Activated CD8-positive, alpha-beta memory T cell treated with anti-CD3 and anti-CD28 coated beads for 36 hours (primary cell): Measurements from ENCODE around the gene GDPD5. TPM values are rescaled to one million over a fixed set of nuclear protein-coding genes. Genes with fewer than 3 reads are reported as not detected.

Experiments
- CTCF ChIA-PET: fragments of 350-600 bp; sonication (Branson Sonifier 250); formaldehyde crosslinking; loops from one replicate; lab custom pipeline; 2021; ENCODE audit warnings: antibody characterized with exemption; lab: Charles Lee
- POLR2A ChIA-PET: fragments of 350-600 bp; sonication (Branson Sonifier 250); formaldehyde crosslinking; loops from one replicate; lab custom pipeline; 2021; ENCODE audit warnings: antibody characterized with exemption; lab: Charles Lee
- total RNA-seq, 2 experiments: library from RNA; stranded (reverse); gene quantifications; one replicate each; pipeline ENCODE4 v1.2.3, GENCODE V29; 2021

GDPD5 gene
- total RNA-seq, 2 experiments from 2014 or later = 7.2 to 7.3 TPM

GRCh38 chr11:75447415-75447814 lies 78.3 kb downstream of the GDPD5 start:
- CTCF ChIA-PET = no interaction called here

GRCh38 chr11:75445315-75445953 lies 80.3 kb downstream of the GDPD5 start:
- ChIA-PET CTCF (interaction anchor here (0.7 to 8.3 kb wide), 16 partner anchors 11 to 169 kb away, joined by 3 to 101 read pairs (median 4); partner anchors contain the start of gene GDPD5), POLR2A (no interaction called here)

More at GRCh38 chr11:75447415-75447814, 78.3 kb downstream of the GDPD5 start:
- POLR2A ChIA-PET = no interaction called here

GRCh38 chr11:75443043-75443442 lies 82.7 kb downstream of the GDPD5 start:
- POLR2A ChIA-PET = no interaction called here
- CTCF ChIA-PET = interaction anchor here (1.0 to 8.3 kb wide), 3 partner anchors 8 to 89 kb away, joined by 3 to 101 read pairs (median 3); no protein-coding TSS in a partner anchor

GRCh38 chr11:75442161-75442885 lies 83.4 kb downstream of the GDPD5 start:
- ChIA-PET POLR2A (no interaction called here), CTCF (interaction anchor here (0.6 to 8.3 kb wide), 3 partner anchors 9 to 90 kb away, joined by 3 to 101 read pairs (median 3); no protein-coding TSS in a partner anchor)

- ChIA-PET CTCF (interaction anchor here (0.6 to 8.3 kb wide), 2 partner anchors 84 to 90 kb away, joined by 3 to 101 read pairs; no protein-coding TSS in a partner anchor), POLR2A (no interaction called here)
These were observed 84.0 kb downstream of the GDPD5 start for GRCh38 chr11:75441804-75442132.

GRCh38 chr11:75440960-75441803 lies 84.6 kb downstream of the GDPD5 start:
- CTCF ChIA-PET = interaction anchor here (1.2 to 8.3 kb wide), 4 partner anchors 22 to 160 kb away, joined by 3 to 101 read pairs (median 4); no protein-coding TSS in a partner anchor

GRCh38 chr11:75439495-75440120 lies 86.1 kb downstream of the GDPD5 start:
- ChIA-PET POLR2A (no interaction called here), CTCF (interaction anchor here (1.2 to 8.3 kb wide), 2 partner anchors 37 to 93 kb away, joined by 3 to 101 read pairs; no protein-coding TSS in a partner anchor)

More at GRCh38 chr11:75440960-75441803, 84.6 kb downstream of the GDPD5 start:
- POLR2A ChIA-PET = no interaction called here

- ChIA-PET CTCF (interaction anchor here (8.3 kb wide), 1 partner anchor 93 kb away, joined by 101 read pairs; no protein-coding TSS in a partner anchor), POLR2A (no interaction called here)
These were observed 86.7 kb downstream of the GDPD5 start for GRCh38 chr11:75439026-75439425.

GRCh38 chr11:75437966-75438659 lies 87.6 kb downstream of the GDPD5 start:
- ChIA-PET CTCF (no interaction called here), POLR2A (no interaction called here)

GRCh38 chr11:75436806-75437205 lies 88.9 kb downstream of the GDPD5 start:
- ChIA-PET CTCF (no interaction called here), POLR2A (interaction anchor here (0.5 kb wide), 1 partner anchor 233 kb away, joined by 4 read pairs; no protein-coding TSS in a partner anchor)

GRCh38 chr11:75435571-75435925 lies 90.2 kb downstream of the GDPD5 start:
- POLR2A ChIA-PET = no interaction called here
- CTCF ChIA-PET = interaction anchor here (0.9 kb wide), 1 partner anchor 156 kb away, joined by 4 read pairs; no protein-coding TSS in a partner anchor

- POLR2A ChIA-PET = no interaction called here
- CTCF ChIA-PET = interaction anchor here (0.5 to 1.4 kb wide), 4 partner anchors 8 to 156 kb away, joined by 3 to 4 read pairs (median 4); no protein-coding TSS in a partner anchor
These were observed 90.7 kb downstream of the GDPD5 start for GRCh38 chr11:75434886-75435570.

GRCh38 chr11:75434051-75434450 lies 91.7 kb downstream of the GDPD5 start:
- POLR2A ChIA-PET = no interaction called here
- CTCF ChIA-PET = interaction anchor here (0.8 to 1.4 kb wide), 4 partner anchors 9 to 99 kb away, joined by 3 to 5 read pairs (median 4); no protein-coding TSS in a partner anchor

GRCh38 chr11:75433443-75433842 lies 92.3 kb downstream of the GDPD5 start:
- CTCF ChIA-PET = interaction anchor here (0.8 to 1.4 kb wide), 4 partner anchors 10 to 100 kb away, joined by 3 to 5 read pairs (median 4); no protein-coding TSS in a partner anchor
- POLR2A ChIA-PET = no interaction called here

- ChIA-PET POLR2A (no interaction called here), CTCF (interaction anchor here (0.6 kb wide), 1 partner anchor 22 kb away, joined by 5 read pairs; no protein-coding TSS in a partner anchor)
These were observed 92.8 kb downstream of the GDPD5 start, which contains the start of gene KLHL35 for GRCh38 chr11:75432911-75433321. TSS of gene KLHL35 (minus strand) at chr11:75433203. CDS start at chr11:75430629, 2,574 bp downstream.

- CTCF ChIA-PET = no interaction called here
- POLR2A ChIA-PET = no interaction called here
These were observed 93.9 kb downstream of the GDPD5 start for GRCh38 chr11:75431533-75432525.
